ENCODE results near the gene CARMIL1. TPM values are rescaled to one million over a fixed set of nuclear protein-coding genes. Genes with fewer than 3 reads are reported as not detected.

CARMIL1 gene
- total and polyA plus RNA-seq, 10 donors = 3.7 to 34.8 (median 9.3) TPM

DNA sequence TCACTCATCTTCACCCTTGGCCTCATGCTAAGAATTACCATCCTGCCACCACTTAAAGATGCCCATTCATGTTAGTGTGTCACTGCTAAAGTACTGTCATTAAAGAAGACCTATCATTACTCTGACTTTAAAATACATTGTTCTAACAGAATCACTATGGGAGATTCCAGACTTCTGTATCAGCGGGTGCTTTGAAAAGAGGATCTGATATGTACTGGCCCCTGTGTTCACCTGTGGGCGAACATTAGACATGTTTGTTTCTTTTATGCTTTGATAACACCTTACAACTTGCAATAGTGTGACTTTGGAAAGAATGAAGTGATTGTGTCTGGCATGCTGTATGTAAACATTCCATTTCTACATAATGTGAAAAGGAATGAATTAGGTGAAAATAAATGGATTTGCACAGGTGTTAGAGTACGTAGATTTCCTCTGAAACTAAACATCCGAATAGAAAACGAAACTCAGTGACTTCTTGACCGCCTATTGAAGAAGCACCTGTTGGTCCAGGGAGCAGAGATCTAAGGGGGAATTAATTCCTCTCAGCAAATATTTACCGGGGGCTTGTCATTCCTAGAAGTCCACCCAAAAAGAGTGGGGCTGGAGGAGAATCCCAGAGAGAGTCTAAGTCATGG, 132.3 kb downstream of the CARMIL1 start:
- H3K4me1 ChIP-seq = peaks cover 0 to 63% (median 39%) of the 10 kb centered on the region in 6 donors
- no peaks in the 10 kb centered on the region for H3K27me3 ChIP-seq (replicated peaks in 1 of 7)

DNA sequence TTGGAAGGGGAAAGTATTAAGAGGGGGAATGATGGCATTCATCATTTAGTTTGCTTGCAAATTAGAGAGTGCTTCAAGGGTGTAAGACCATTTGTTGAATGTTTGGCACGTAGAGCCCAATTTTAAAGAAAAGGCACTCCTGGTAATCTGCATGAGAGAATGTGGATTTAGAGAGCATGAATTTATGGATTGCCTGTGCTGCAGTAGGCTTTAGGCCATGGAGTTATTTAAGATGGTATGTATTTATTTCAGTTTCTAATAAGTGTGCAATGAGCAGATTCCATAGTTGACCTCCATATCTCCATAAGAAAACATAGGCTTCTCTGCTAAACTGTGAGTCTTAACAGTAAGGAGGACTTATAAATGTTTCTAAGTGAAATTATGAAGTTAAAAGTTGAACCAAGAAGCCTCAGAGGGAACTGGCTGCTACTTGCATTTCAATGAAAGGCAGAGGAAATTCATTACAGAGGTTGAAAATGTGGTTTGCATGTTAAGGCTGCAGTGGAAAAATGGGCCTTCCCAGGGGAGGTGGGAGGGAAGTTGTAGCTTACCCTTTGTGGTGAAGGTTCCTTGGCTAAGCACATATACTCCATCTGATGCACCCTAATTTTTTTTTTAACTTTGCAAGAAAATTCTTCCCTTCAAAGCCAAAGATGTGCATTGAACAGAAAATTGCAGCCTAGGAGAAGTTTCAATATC, 134.2 kb downstream of the CARMIL1 start:
- WGBS, 5 donors = 81 to 96% (median 85%) methylated on average over 1 of the region's 1 CpG
- Histone ChIP-seq H3K36me3 (no peaks in the 10 kb centered on the region), H3K4me3 (no peak overlapping the region), H3K27me3 (replicated peaks in 1 of 7) (no peaks in the 10 kb centered on the region), H3K4me1 (peaks cover 0 to 56% (median 33%) of the 10 kb centered on the region in 6 donors), H3K27ac (peak overlapping the region in 1 of 8 donors; percentile 3), H3K9me3 (no peaks in the 10 kb centered on the region)
- TF ChIP-seq POLR2AphosphoS5 (IDR thresholded peaks at IDR 0.05) (no peak), POLR2A (IDR thresholded peaks at IDR 0.05) (no peak)
- TF ChIP-seq, protein P1, sequence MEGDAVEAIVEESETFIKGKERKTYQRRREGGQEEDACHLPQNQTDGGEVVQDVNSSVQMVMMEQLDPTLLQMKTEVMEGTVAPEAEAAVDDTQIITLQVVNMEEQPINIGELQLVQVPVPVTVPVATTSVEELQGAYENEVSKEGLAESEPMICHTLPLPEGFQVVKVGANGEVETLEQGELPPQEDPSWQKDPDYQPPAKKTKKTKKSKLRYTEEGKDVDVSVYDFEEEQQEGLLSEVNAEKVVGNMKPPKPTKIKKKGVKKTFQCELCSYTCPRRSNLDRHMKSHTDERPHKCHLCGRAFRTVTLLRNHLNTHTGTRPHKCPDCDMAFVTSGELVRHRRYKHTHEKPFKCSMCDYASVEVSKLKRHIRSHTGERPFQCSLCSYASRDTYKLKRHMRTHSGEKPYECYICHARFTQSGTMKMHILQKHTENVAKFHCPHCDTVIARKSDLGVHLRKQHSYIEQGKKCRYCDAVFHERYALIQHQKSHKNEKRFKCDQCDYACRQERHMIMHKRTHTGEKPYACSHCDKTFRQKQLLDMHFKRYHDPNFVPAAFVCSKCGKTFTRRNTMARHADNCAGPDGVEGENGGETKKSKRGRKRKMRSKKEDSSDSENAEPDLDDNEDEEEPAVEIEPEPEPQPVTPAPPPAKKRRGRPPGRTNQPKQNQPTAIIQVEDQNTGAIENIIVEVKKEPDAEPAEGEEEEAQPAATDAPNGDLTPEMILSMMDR (IDR thresholded peaks at IDR 0.05 in 8 of 11, conservative IDR thresholded peaks at IDR 0.05 in 3 of 11) = no peak
- intact Hi-C loops (cut with DNase I; ENCODE audit: low total_unique reads) = no loop called here
- no peak for DNase-seq

More for the DNA sequence above, 132.3 kb downstream of the CARMIL1 start:
- intact Hi-C loops (cut with DNase I; ENCODE audit: low total_unique reads) = no loop called here
- H3K9me3 ChIP-seq = no peaks in the 10 kb centered on the region
- H3K4me3 ChIP-seq = no peak overlapping the region
- no peaks in the 10 kb centered on the region for H3K36me3 ChIP-seq
- no peak for DNase-seq
- WGBS, 5 donors = 81 to 93% (median 91%) methylated on average over 7 of the region's 7 CpGs
- no peak for TF ChIP-seq POLR2AphosphoS5 (IDR thresholded peaks at IDR 0.05)
- no peak for TF ChIP-seq POLR2A (IDR thresholded peaks at IDR 0.05)
- TF ChIP-seq, protein P1 (IDR thresholded peaks at IDR 0.05 in 8 of 11, conservative IDR thresholded peaks at IDR 0.05 in 3 of 11) = no peak
- peak overlapping the region in 3 of 8 donors; percentile 3 to 65 (median 37) for H3K27ac ChIP-seq

DNA sequence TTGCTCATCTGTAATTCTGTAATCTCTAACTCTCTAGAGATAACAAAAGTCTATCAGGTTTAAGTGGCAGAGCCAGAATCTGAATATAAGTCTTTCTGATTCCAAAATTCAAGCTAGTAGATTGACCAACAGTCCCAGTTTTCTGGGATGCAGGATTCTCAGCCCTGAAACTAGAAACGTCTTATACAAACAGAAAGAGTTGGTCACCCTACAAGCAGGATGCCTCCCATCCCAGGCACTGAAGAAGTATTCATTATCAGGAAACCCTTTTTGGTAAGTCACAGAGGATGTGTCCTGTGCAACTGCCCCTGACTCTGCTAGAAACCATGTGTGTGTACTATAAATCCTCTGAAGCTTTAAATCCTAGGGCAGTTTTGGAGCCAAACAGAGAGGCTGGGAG, 135.0 kb downstream of the CARMIL1 start:
- Histone ChIP-seq H3K4me3 (no peak overlapping the region), H3K36me3 (no peaks in the 10 kb centered on the region), H3K27me3 (replicated peaks in 1 of 7) (no peaks in the 10 kb centered on the region), H3K4me1 (peaks cover 0 to 56% (median 33%) of the 10 kb centered on the region in 6 donors), H3K27ac (peak overlapping the region in 1 of 8 donors; percentile 28), H3K9me3 (no peaks in the 10 kb centered on the region)
- 41 to 58% (median 53%) methylated on average over 1 of the region's 1 CpG for WGBS, 5 donors
- TF ChIP-seq POLR2A (IDR thresholded peaks at IDR 0.05) (no peak), POLR2AphosphoS5 (IDR thresholded peaks at IDR 0.05) (no peak)
- TF ChIP-seq, protein P1 (IDR thresholded peaks at IDR 0.05 in 8 of 11, conservative IDR thresholded peaks at IDR 0.05 in 3 of 11) = no peak
- intact Hi-C loops (cut with DNase I; ENCODE audit: low total_unique reads) = no loop called here
- no peak for DNase-seq

DNA sequence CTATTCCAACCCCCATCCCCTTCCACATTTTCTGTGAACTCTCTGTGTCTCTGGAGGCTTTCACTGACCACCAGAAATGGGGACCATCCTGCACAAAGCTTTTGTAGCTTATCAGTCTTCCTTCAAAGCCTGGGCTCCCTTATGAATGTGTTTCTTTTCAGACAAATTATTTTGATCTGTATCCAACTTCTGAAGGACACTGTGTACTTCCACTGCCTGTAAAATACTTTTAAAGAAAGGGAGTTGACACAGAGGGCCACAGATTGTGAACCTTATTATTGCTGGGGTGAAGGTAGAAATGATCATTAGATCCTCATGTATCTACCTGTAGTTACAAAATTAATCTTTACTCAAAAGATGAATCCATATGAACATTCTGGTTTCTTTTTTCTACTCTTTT, 135.6 kb downstream of the CARMIL1 start:
- Histone ChIP-seq H3K4me3 (no peak overlapping the region), H3K4me1 (peaks cover 0 to 54% (median 33%) of the 10 kb centered on the region in 6 donors), H3K27ac (peak overlapping the region in 1 of 8 donors; percentile 28), H3K9me3 (peaks cover 0 to 5% (median 0%) of the 10 kb centered on the region in 8 donors), H3K27me3 (replicated peaks in 1 of 7) (no peaks in the 10 kb centered on the region), H3K36me3 (peaks cover 0 to under 1% (median 0%) of the 10 kb centered on the region in 6 donors)
- no peak for TF ChIP-seq POLR2A (IDR thresholded peaks at IDR 0.05)
- DNase-seq = no peak
- intact Hi-C loops (cut with DNase I; ENCODE audit: low total_unique reads) = no loop called here

Data from spleen (tissue), 11 donors.